Right ventricle myocardium inferior (tissue), 1 donor: ENCODE data around the gene RPL10. TPM values are rescaled to one million over a fixed set of nuclear protein-coding genes. Genes with fewer than 3 reads are reported as not detected.
"Not testable (repeated sequence)": the region's sequence is repeated elsewhere in the genome, so short reads cannot be mapped to it uniquely, and the experiment has no call there.

ENCODE experiments used
- ATAC-seq: fragments of 200-7000 bp; cut with Tn5 transposase; one replicate; pipeline ENCODE4 v1.9.1; 2020; ENCODE audit warnings: mild to moderate bottlenecking, moderate library complexity
- DNase-seq: peaks from one replicate; pipeline ENCODE4 v3.0.0; 2021; ENCODE audit errors: missing footprints
- intact Hi-C: fragments of 100-400 bp; cut with DNase I; formaldehyde crosslinking; loops from one replicate; pipeline ENCODE4 v1.11.0; 2022
- total RNA-seq: library from RNA; stranded (reverse); fragmentation: NEBNext Ultra II Directional; extraction: Animal tissue kit (Norgen Biotek cat#: 25700); gene quantifications from one replicate; pipeline ENCODE4 v1.2.1, GENCODE V29; 2021
- donor health status: DM: no; HTN: yes; CAD: no; lungs with severe emphysema.

The RPL10 gene
- total RNA-seq, 1 donor from 2014 or later = 2,181 TPM

- ATAC-seq = no peak
- intact Hi-C loops = loop anchor here (10.0 kb wide), 1 partner anchor 399 kb away; the partner anchor contains the start of genes HCFC1 and TMEM187
- peak; percentile 76 for DNase-seq
Measured at GRCh38 chrX:154373340-154374306, 24.6 kb upstream of the RPL10 start.

DNA sequence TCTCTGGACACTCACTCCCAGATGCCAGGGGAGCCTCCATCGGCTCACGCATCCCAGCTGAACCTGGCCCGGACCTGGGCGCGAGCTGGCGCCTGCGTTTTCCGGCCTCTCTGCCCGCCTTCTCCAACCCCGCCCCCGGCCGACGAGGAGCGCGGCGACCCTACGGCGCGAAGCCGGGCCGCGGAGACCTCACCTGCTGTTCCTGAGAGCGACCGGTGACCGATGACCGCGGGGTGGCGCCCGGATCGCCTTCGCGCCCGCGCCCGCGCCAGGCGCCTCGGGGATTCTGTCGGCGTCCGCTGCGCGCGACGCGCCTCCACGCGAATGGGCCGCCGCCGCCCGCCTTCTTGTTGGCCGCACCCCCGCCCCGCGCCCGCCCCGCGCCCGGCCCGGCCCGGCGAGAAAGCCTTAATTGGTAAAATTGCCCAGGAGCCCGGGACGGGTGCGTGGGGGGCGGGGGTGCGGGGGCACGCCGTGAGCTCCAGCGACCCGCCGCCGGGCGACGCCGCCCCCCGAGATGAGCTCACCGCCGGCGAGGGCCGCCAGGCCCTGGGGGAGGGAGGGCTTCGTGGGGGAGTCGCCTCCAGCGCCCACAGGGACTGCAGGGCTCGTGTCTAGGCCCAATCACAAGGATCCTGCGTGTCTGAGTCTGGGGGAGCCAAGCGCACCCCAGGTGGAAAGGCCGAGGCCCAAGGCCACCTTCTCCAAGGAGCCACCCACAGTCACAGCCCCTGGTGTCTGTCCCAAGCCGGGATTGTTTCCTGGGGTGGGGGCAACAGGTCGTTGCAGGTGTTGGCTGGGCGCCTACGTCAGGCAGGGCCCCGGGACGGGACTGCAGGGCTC is 23.6 kb upstream of the RPL10 start, which contains the start of gene FLNA:
Gene FLNA, minus strand, starts transcription at position 322 of the 843 bp plus-strand sequence. CDS start 3,389 bp downstream, outside the sequence.
- ATAC-seq (no peak), DNase-seq (peak; percentile 66)
- intact Hi-C loops = loop anchor here (10.0 kb wide), 1 partner anchor 400 kb away; the partner anchor contains the start of genes HCFC1 and TMEM187

- intact Hi-C loops = loop anchor here (10.0 kb wide), 1 partner anchor 400 kb away; the partner anchor contains the start of genes HCFC1 and TMEM187
- DNase-seq (no peak), ATAC-seq (no peak)
Measured at GRCh38 chrX:154375156-154375504, 23.0 kb upstream of the RPL10 start.

DNA sequence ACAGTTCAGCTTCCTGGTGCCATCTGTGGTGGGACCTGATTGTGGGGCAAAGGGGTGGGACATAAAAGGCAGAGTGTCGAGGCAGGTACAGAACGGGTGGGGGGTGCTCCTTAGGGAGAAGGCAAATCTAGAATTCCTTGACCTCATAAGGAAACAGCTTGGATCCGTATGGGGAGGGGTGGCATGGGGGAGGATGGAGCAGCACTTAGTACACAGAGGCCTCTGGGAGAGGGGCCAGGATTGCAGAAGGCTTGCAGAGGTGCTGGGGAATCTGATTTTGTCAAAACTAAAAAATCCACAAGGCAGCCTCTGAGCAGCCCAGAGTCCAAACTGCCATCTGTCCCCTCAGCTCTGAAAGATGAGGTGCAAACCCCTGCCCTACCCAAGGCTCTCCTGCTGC is 21.4 kb upstream of the RPL10 start:
- intact Hi-C loops = loop anchor here (10.0 kb wide), 1 partner anchor 402 kb away; the partner anchor contains the start of genes HCFC1 and TMEM187
- no peak for DNase-seq
- ATAC-seq = no peak

DNA sequence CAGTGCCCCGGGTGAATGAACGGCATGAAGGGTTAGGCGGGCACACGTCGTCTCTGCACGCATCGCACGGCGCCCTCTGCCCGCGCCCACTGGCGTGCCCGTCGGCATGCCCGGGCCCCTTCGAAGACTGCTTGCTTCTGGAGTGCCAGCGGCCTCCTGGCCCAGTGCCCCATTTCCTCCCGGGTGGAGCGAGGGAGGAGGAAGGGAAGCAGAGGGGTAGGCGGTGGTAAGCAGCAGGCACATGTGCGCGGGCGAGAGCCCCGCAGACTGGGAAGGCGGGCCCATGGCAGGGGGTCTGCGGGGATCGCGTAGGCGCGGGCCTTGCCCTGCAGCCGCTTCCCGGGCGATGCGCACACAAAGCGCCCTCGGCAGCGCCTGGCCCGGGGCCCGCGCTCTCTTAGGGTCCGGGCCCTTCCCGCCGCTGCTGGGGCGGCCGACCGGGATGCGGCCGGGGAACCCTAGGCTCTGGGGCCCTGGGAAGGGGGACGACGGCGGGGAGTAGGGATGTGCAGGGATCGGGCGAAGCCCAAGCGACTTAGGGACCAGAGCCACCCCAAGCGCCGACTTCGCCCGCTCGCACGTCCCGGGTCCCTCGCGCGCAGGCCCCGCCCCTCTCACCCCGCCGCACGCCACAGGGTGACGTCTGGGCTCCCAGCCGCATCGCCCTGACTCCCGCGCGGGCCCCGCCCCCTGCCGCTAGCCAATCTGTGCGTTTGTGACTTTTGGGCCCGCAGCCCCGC is 19.9 kb upstream of the RPL10 start:
- intact Hi-C loops = loop anchor here (10.0 kb wide), 1 partner anchor 403 kb away; the partner anchor contains the start of genes HCFC1 and TMEM187
- peak; percentile 81 for DNase-seq
- ATAC-seq = peak; percentile 6

DNA sequence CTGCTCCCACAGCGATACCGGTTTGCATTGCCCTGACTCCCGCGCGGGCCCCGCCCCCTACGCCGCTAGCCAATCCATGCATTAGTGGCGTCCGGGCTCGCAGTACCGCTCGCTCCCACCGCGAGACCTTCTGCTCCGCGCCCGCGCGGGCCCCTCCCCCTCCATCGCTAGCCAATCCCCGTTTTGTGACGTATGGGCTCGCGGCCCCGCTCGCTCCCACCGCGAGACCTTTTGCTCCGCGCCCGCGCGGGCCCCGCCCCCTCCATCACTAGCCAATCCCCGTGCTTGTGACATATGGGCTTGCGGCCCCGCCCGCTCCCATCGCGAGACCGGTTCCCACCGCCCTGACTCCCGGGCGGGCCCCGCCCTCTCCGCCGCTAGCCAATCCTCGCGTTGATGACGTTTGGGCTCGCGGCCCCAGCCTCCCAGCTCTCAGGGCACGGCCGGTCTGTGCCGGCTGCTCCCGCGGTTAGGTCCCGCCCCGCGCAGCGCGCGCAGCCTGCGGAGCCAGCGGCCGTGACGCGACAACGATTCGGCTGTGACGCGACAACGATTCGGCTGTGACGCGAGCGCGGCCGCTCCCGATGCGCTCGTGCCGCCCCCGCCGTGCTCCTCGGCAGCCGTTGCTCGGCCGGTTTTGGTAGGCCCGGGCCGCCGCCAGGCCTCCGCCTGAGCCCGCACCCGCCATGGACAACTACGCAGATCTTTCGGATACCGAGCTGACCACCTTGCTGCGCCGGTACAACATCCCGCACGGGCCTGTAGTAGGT is 19.2 kb upstream of the RPL10 start, which contains the start of gene EMD:
Gene EMD, plus strand, starts transcription at position 497 of the 770 bp plus-strand sequence. Its CDS starts 190 bp downstream, at position 687.
- intact Hi-C loops = loop anchor here (10.0 kb wide), 1 partner anchor 404 kb away; the partner anchor contains the start of genes HCFC1 and TMEM187
- ATAC-seq (peak; percentile 94), DNase-seq (peak; percentile 98)

DNA sequence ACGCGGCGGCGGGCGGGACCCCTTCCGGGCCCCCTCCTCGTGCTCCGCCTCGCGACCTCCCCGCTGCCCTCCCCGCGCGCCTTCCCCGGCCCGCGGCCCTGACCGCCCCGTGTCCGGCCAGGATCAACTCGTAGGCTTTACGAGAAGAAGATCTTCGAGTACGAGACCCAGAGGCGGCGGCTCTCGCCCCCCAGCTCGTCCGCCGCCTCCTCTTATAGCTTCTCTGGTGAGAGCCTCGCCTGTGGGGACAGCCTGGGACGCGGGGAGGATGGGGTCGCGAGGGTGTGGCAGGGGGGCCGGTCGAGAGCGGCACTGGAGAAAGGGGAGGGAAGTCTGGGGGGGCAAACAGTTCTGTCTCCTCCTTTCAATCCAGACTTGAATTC is 18.6 kb upstream of the RPL10 start:
- ATAC-seq (no peak), DNase-seq (peak; percentile 66)
- intact Hi-C loops = loop anchor here (10.0 kb wide), 1 partner anchor 405 kb away; the partner anchor contains the start of genes HCFC1 and TMEM187

GRCh38 chrX:154380153-154380552 is 18.0 kb upstream of the RPL10 start:
- ATAC-seq (no peak), DNase-seq (peak; percentile 27)

GRCh38 chrX:154380787-154381186 is 17.4 kb upstream of the RPL10 start:
- intact Hi-C loops = loop anchor here (10.0 kb wide), 1 partner anchor 366 kb away; the partner anchor contains the start of gene IRAK1

More at GRCh38 chrX:154380153-154380552, 18.0 kb upstream of the RPL10 start:
- intact Hi-C loops = loop anchor here (10.0 kb wide), 1 partner anchor 365 kb away; the partner anchor contains the start of gene IRAK1

DNA sequence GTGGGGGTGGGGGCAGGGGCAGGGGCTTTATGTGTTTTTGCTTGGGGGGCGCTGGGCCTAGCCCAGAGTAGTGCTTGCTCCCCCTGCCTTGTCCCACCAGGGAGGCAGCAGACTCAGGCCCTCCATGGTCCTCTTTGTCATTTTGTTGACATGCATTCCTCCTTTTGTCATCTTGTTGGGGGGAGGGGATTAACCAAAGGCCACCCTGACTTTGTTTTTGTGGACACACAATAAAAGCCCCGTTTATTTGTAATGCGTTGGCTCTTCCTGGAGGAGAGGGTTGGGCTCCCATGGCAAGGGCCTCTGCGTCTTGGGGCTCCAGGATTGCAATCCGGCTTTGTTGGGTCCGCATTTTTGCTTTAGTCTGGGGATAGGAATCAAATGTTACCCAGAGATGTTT is 16.9 kb upstream of the RPL10 start:
- DNase-seq = no peak
- intact Hi-C loops = loop anchor here (10.0 kb wide), 1 partner anchor 366 kb away; the partner anchor contains the start of gene IRAK1
- ATAC-seq = no peak

More at GRCh38 chrX:154380787-154381186, 17.4 kb upstream of the RPL10 start:
- peak; percentile 9 for DNase-seq
- ATAC-seq = no peak

- intact Hi-C loops = loop anchor here (10.0 kb wide), 1 partner anchor 368 kb away; the partner anchor contains the start of gene IRAK1
- ATAC-seq (no peak), DNase-seq (no peak)
Measured at GRCh38 chrX:154382483-154383069, 15.6 kb upstream of the RPL10 start.

DNA sequence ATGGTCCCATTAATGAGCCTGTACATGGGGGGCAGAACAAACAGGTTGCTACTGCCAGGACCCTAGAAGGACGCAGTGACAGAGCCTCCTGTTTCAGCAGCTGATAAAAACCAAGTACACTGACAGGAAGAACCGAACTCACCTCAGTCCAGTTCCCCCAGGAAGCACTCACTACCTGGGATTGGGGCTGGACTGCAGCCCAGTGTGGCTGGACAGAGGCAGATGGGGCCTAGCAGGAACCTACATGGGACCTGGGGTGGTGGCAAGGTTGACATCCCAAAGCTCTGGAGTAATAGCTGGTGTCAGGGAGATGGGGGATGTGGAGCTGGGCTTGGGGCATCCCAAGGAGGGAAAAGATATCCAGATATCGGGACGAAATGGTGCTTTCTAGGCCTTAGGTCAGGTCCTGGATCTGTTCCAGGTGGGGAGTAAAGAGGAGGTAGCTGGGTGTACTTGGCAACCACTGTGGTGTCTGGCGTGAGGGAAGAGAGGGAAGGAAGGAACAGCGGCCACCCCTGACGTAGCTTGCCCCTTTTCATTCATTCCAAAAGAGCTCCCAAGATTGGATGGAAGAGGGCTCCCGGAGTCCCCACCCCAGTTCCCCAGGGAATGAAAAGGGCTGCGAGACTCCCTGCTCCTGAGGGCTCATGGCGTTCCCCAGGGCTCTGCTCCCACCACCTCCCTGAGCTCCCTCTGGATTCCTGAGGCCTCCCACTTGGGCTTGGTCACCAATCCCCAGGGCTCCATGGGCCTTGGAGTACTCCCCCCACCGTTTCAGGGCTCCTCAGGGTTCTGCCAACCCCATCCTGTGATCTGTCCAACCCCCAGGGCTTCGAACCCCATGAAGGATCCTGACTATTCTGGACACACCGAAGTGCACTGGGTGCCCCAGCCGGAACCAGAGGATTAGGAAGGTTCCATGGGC is 14.6 kb upstream of the RPL10 start:
- DNase-seq (no peak), ATAC-seq (no peak)
- intact Hi-C loops = loop anchor here (10.0 kb wide), 1 partner anchor 369 kb away; the partner anchor contains the start of gene IRAK1

DNA sequence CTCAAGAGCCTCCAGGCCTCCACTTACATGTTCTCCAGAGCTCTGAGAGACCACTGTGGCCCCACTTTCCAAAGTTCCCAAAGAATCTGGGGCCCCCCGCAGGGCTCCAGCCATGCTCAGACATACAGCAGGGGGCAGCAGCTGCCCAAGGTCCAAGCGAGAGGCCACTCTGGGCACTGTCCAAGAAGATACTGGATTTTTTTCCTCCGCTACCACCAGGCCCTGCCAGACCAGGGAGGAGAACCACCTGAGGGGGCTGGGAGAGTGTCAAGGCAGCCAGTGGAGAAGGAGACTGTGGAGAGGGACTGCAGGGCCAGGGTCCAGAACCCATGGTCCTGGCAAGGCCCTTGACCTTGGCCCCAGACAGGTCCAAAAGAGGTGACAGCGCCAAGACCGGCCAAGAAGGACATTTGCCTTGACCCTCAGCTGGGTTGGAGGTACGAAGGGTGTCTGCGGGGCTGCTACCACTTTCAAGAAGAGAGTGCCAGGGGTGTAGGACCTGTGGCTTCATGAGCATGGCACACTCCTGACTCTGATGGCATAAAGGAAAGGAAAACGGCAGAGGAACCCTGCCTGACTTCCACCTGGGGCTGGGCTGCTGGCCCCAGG is 13.8 kb upstream of the RPL10 start:
- DNase-seq (no peak), ATAC-seq (no peak)
- intact Hi-C loops = loop anchor here (10.0 kb wide), 1 partner anchor 370 kb away; the partner anchor contains the start of gene IRAK1

- not testable (repeated sequence) for DNase-seq
- ATAC-seq = peak; percentile 19
- intact Hi-C loops = loop anchor here (10.0 kb wide), 1 partner anchor 373 kb away; the partner anchor contains the start of gene IRAK1
Measured at GRCh38 chrX:154388094-154388493, 10.1 kb upstream of the RPL10 start.

GRCh38 chrX:154388649-154389048 is 9.5 kb upstream of the RPL10 start:
- DNase-seq = not testable (repeated sequence)
- peak; percentile 0 for ATAC-seq
- intact Hi-C loops = loop anchor here (10.0 kb wide), 1 partner anchor 374 kb away; the partner anchor contains the start of gene IRAK1
